Measurements from ENCODE around the gene GALNT10.
A peak's percentile ranks its signal among the peaks of the same experiment; 100 is the strongest.

The GALNT10 gene

GRCh38 chr5:154236536-154237375 is 46.2 kb downstream of the GALNT10 start:
- peak; percentile 54 for DNase-seq (ENCODE audit: low spot score)

GRCh38 chr5:154237376-154237743 is 46.8 kb downstream of the GALNT10 start:
- DNase-seq (ENCODE audit: low spot score): no peak

DNA sequence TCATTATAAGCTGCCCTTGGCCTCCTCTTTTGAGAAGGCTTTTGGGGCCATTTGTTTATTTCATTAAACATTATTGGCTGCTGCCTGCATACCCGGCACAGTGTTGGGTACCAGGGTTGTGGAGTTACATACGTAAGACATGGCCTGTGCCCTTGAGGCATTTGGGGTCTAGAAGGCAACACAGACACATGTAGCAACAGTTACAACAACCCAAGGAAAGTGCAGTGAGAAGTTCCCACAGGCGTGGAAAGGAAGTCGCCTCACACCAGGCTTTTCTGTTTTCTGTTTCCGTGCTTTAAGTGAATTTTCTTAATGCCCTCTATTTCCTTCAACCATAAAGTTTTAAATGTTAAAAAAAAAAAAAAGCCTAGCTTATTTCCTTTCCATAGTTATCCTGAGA is 47.4 kb downstream of the GALNT10 start:
- DNase-seq (ENCODE audit: low spot score): no peak

DNA sequence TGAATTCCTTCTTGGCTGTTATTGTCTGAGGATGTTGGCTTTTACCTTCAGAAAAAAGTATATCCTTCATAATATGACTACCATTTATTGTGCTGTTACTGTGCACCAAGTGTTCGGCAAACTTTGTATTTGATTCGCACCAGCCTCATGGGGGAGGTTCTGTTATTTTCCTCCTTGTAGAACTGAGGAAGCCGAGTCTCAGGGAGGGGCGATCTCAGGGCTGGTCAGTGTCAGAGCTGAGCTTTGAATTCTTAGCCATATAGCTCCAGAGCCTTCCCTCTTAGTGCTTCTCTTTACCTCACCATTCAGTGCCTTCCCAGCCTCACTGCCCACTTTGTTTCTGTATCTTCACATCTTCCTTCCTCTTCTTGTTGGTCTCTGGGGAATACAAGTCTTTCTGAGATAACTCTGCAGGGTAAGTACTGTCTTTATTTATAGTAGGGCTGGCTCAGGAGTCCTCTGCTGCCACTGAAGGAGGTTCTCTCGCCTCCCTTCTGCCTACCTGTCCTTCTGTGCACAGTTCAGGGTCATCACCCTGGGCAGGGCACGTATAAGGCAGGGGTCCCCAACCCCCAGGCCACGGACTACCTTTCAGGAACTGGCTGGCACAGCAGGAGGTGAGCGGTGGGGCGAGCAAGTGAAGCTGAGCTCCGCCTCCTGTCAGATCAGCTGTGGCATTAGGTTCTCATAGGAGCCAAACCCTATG is 48.4 kb downstream of the GALNT10 start:
- DNase-seq (ENCODE audit: low spot score): no peak

GRCh38 chr5:154240595-154240994 is 50.1 kb downstream of the GALNT10 start:
- no peak for DNase-seq (ENCODE audit: low spot score)

DNA sequence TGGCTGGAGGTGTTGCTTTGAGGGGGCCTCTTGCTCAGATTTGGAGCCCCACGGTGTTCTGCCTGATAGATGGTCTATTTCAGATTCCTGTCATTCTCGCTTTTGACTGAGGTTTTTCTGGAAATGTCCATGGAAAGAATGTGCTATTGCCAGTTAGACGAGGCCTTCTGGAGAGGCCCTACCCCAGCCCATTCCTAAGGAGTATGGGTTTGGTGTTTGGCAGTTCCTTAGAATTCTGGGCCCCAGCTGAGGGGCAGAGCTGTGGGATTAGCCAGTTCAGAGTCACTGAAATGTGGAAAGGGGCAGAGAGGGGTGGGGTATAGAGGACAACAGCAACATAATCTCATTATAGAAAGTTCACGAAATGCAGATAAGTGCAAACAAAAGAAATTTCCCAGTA is 50.5 kb downstream of the GALNT10 start:
- no peak for DNase-seq (ENCODE audit: low spot score)

- DNase-seq (ENCODE audit: low spot score): no peak
Observed at GRCh38 chr5:154242442-154242841, 51.9 kb downstream of the GALNT10 start.

- no peak for DNase-seq (ENCODE audit: low spot score)
Observed at GRCh38 chr5:154242964-154243376, 52.4 kb downstream of the GALNT10 start.

DNA sequence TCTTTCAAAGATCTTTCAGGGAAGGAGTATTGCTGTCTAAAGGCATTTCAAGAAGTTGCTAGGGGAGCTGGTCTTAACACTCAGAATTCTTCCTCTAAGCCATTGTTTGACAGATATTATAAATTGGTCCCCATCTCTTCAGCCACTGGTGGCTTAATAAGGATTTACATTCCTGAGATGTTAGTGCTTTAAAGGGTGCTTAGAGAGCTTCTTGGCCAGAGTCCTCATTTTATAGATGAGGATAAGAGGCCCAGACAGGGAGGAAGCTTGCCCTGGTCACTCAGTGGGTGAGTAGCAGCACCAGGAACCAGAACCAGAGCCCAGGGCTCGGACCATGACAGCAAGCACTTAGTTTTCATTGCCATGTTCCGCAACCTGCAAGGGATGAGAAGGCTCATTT is 53.2 kb downstream of the GALNT10 start:
- no peak for DNase-seq (ENCODE audit: low spot score)

DNA sequence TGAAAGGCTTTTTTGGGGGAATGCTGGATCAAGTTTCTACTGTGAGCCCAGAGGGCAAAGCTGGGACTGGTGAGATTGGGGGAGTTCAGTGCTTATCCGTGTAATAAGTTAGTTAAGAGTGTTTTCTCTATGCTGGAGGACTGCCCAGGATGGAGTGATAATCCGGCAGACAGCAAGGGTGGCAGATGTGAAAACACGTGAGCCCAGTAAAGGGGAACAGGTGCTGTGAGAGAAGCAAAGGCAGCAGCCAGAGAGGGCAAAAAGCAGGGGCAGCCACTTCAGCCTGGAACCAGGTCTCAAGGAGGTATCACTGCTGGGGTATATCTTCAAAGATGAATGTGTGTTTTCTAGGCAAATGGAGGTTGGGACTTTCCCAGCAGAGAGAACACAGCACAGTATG is 53.9 kb downstream of the GALNT10 start:
- no peak for DNase-seq (ENCODE audit: low spot score)

GRCh38 chr5:154248691-154249090 is 58.2 kb downstream of the GALNT10 start:
- no peak for DNase-seq (ENCODE audit: low spot score)

- no peak for DNase-seq (ENCODE audit: low spot score)
Observed at GRCh38 chr5:154249826-154250225, 59.3 kb downstream of the GALNT10 start.

- DNase-seq (ENCODE audit: low spot score): no peak
Observed at GRCh38 chr5:154251529-154251928, 61.0 kb downstream of the GALNT10 start.

- no peak for DNase-seq (ENCODE audit: low spot score)
Observed at GRCh38 chr5:154253807-154254206, 63.3 kb downstream of the GALNT10 start.

DNA sequence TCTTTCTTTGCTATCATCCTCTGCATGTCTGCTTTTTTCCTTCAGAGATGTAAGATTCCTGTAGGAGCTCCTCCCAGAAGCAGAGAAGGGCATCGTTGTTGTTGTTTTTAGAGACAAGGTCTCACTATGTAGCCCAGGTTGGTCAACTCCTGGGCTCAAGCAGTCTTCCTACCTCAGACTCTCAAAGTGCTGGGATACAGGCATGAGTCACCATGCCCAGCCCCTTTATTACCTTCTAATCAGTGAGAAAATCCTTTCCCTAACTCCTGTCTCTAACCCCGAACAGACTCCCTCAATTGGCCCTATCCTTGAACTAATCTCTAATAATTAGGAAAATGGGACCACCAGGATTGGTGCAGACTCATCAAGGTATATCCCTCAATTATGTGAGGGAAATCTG is 64.4 kb downstream of the GALNT10 start:
- no peak for DNase-seq (ENCODE audit: low spot score)

- DNase-seq (ENCODE audit: low spot score): no peak
Observed at GRCh38 chr5:154257046-154257445, 66.5 kb downstream of the GALNT10 start.

DNA sequence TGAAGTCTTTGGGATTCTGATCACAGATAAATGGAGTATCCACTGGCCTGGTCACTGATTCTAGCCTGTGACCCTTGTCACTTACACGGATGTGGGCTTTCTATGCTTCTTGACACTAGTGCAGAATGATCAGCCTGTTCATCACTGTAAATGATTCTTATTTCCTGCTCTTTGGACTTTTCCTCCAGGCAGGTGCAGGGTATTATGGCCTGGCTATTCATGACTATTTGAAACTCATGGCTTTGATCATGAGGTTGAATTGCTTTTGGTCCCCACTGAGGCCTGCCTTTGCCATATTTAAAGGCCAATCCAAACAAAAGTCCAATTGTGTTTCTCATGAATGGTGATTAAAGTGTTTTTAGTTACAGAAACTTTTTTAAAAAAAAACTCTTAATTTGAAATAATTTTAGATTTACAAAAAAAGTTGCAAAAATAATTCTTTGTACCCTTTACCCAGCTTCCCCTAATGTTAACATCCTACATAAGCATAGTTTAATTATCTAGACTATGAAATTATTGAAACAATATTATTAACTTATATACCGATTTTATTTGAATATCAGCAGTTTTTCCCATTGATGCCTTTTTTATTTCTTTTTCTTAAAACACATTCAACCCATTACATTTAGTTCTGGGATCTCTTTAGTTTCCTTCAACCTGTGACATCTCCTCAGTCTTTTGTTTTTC is 68.1 kb downstream of the GALNT10 start:
- DNase-seq (ENCODE audit: low spot score): no peak

- no peak for DNase-seq (ENCODE audit: low spot score)
Observed at GRCh38 chr5:154260224-154260927, 69.8 kb downstream of the GALNT10 start.

DNA sequence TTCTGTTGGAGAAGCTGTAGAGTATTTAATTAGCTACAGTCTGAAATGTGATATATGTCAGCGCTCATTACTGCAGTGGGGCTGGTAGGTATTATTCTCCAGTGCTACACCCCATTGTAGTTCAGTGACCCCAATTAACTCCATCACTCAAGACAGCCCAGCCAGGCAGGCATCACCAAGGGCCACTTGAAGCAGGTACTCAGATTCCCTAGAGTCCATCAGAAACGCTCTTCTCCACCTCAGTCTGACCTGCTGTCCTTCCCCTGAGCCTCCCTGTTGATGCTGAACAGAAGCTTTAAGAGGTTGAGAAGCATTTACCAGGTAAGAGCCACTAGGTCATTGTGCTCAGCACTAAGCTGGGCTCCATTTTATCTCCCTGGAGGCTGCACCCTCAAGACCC is 71.8 kb downstream of the GALNT10 start:
- no peak for DNase-seq (ENCODE audit: low spot score)

GRCh38 chr5:154264549-154265196 is 74.1 kb downstream of the GALNT10 start:
- no peak for DNase-seq (ENCODE audit: low spot score)

DNA sequence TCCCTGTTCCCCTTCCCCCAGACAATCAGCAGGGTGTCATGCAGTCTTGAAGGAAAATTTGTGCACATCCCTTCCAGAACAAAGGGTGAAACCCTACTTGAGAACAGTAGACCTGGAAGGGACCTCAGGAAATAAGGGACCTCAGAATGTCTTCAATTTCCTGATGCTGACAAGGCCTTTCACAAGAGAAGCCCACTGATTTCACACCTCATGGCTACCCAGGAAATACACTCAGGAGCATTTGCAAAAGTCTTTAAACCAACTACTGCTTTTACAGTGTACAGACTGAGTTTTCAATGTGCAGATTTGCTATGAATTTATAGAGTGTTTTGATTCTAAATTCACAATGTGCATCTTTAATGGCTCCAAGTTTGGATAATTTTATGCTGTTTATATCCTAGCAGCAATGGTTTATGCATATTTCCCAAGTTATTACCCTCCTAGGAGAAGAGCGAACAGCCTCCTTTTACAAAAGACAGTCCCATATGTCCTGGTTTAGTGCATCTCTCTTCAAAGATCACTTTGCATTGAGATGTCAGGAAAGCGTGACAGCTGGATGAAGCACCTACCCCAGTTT is 74.8 kb downstream of the GALNT10 start:
- DNase-seq (ENCODE audit: low spot score): no peak

Measured in hematopoietic multipotent progenitor cell treated with erythropoietin and hydrocortisone succinate and interleukin-3 and kit ligand, for 15 days (in vitro differentiated cells).